Measurements from ENCODE around the gene MTERF4. TPM values are rescaled to one million over a fixed set of nuclear protein-coding genes. Genes with fewer than 3 reads are reported as not detected.

The MTERF4 gene
- total RNA-seq, 1 donor from 2014 or later: 50.2 TPM

DNA sequence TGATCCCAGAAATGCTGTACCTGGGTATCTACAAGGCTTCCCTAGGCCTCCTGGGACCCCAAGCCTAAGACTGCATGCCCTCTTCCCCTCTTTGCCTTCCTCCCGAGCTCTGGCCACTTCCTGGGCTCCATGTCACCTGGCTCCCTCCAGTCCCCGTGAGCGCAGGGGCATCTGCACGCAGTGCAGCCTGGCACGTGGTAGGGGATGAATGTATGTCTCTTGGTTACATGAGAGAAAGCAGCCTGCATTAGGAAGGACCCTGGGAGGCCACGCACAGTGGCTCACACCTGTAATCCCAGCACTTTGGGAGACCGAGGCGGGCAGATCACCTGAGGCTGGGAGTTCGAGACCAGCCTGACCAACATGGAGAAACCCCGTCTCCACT, 31.3 kb upstream of the MTERF4 start:
- no peak overlapping the region for H3K27ac ChIP-seq
- no peak overlapping the region for H3K4me3 ChIP-seq
- no peaks in the 10 kb centered on the region for H3K27me3 ChIP-seq
- H3K36me3 ChIP-seq: no peaks in the 10 kb centered on the region
- intact Hi-C loops (cut with DNase I): no loop called here
- DNase-seq (ENCODE audit: low spot score in 2 of 2): no peak
- no peaks in the 10 kb centered on the region for H3K9me3 ChIP-seq
- no peaks in the 10 kb centered on the region for H3K4me1 ChIP-seq
- TF ChIP-seq, protein P1, sequence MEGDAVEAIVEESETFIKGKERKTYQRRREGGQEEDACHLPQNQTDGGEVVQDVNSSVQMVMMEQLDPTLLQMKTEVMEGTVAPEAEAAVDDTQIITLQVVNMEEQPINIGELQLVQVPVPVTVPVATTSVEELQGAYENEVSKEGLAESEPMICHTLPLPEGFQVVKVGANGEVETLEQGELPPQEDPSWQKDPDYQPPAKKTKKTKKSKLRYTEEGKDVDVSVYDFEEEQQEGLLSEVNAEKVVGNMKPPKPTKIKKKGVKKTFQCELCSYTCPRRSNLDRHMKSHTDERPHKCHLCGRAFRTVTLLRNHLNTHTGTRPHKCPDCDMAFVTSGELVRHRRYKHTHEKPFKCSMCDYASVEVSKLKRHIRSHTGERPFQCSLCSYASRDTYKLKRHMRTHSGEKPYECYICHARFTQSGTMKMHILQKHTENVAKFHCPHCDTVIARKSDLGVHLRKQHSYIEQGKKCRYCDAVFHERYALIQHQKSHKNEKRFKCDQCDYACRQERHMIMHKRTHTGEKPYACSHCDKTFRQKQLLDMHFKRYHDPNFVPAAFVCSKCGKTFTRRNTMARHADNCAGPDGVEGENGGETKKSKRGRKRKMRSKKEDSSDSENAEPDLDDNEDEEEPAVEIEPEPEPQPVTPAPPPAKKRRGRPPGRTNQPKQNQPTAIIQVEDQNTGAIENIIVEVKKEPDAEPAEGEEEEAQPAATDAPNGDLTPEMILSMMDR (IDR thresholded peaks at IDR 0.05): no peak

DNA sequence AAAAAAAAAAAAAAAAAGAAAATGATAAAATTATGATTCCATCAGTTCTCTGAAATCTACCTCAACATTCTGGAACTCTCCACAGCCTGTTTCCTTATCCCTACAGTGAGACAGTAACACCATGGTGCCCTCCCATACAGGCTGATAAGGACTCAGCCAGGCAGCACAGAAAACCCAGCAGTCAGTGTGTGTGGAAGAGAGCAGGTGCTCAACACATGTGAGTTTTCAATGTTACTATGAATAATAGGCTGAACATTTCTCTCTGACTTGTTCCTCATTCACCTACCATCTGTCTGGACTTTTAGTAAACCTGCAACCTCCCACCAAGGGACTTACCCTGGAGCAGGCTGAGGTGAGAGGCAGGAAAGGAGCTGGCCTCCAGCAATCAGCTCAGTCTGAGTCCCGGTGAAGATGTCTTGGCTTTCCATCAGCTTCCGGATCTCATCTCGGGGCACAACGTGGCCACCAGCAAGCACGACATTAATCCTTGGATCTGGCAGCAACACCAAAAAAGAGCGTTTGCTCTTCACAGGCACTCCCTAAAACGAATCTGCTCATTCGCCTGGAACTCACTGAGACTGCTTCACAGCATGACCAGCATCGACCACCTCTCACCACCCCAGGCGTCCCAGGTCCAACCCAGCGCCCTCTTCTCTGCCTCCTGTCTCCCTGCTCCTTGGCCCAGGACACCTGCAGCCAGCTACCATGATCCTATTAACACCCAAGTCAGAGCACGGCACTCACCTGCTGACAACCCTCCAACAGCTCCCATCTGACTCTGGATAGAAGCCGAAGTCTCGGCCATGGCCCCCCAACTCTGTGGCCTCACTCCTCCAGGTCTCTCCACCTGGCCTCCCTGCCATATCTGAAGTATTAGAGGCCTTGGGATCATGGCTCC, 30.7 kb upstream of the MTERF4 start:
- no peak overlapping the region for H3K4me3 ChIP-seq
- no peak for DNase-seq (ENCODE audit: low spot score in 2 of 2)
- no peaks in the 10 kb centered on the region for H3K36me3 ChIP-seq
- no peaks in the 10 kb centered on the region for H3K4me1 ChIP-seq
- no peaks in the 10 kb centered on the region for H3K9me3 ChIP-seq
- no peaks in the 10 kb centered on the region for H3K27me3 ChIP-seq
- TF ChIP-seq, protein P1 (IDR thresholded peaks at IDR 0.05): no peak
- H3K27ac ChIP-seq: no peak overlapping the region
- intact Hi-C loops (cut with DNase I): no loop called here

DNA sequence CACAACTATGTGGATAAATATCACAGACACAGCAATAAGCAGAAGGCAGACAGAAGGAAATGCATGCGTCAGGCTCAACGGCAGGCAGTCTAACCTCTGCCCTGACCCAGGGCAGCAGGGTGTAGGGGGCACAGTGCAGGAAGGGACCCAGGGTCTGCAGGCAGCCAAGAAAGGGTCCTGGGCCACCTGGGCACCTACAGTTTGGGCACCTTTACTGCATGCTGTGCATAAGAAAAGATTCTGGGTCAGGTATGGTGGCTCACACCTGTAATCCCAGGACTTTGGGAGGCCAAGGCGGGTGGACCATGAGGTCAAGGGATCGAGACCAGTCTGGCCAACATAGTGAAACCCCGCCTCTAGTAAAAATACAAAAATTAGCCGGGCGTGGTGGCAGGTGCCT, 29.4 kb upstream of the MTERF4 start:
- no peak for DNase-seq (ENCODE audit: low spot score in 2 of 2)
- Histone ChIP-seq H3K27ac (no peak overlapping the region), H3K4me3 (no peak overlapping the region), H3K9me3 (no peaks in the 10 kb centered on the region), H3K4me1 (no peaks in the 10 kb centered on the region), H3K36me3 (no peaks in the 10 kb centered on the region), H3K27me3 (no peaks in the 10 kb centered on the region)
- intact Hi-C loops (cut with DNase I): no loop called here
- TF ChIP-seq, protein P1 (IDR thresholded peaks at IDR 0.05): no peak

DNA sequence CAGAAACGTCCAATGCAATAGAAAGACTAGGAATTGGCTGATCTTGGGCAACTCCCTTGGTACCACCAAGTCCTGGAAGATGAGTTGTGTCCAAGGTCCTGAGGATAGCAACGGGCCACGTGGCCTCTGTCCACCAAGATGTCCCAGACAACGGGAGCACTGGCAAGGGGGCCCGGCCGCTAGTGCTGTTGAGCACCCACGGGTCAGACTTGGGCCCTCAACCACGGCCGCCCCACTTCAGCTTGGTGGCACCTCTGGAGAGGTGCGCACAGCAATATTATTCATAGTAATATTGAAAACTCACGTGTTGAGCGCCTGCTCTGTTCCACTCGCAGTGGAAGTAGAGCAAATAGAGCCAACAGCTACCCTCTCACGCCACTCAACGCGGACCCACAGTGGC, 28.2 kb upstream of the MTERF4 start:
- DNase-seq (ENCODE audit: low spot score in 2 of 2): no peak
- no peaks in the 10 kb centered on the region for H3K9me3 ChIP-seq
- H3K36me3 ChIP-seq: no peaks in the 10 kb centered on the region
- no peaks in the 10 kb centered on the region for H3K4me1 ChIP-seq
- H3K27me3 ChIP-seq: no peaks in the 10 kb centered on the region
- H3K4me3 ChIP-seq: no peak overlapping the region
- intact Hi-C loops (cut with DNase I): no loop called here
- no peak overlapping the region for H3K27ac ChIP-seq
- TF ChIP-seq, protein P1 (IDR thresholded peaks at IDR 0.05): no peak

DNA sequence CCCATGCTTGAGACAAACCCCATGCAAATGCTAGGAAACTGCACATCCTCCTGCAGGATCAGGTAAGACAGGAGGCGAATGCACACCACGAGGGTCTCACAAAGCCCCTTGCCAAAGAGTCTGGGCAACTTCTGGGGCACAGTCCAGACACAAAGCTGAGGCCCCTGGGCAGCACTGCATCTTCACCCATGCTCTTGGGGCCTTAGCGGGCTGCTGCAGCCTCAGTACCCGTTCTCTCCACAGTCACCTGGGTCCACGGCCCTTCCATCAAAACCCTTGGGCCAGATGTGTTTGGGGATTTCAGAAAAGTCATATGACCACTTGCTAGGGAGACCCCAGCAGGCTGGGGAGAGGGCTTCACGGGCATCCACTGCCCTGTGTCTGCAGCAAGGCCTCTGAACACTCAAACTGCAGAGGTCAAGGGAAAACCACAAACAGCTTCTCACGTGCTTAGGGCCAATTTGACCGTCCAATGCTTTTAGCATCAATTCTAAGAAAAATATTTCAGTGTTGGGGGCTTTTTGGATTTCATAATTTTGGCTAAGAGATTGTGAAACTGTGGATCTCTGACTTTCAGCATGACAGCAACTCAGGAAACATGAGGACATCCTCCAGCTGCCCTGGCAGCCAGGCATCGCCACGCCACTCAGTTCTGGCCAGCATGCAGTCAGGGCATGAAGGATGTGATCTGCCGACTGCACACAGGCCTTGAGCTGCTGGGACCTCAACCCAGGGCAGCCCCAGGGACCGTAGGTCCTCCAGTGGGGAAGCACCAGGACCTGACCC, 27.2 kb upstream of the MTERF4 start:
- Histone ChIP-seq H3K9me3 (no peaks in the 10 kb centered on the region), H3K27me3 (no peaks in the 10 kb centered on the region), H3K27ac (no peak overlapping the region), H3K36me3 (no peaks in the 10 kb centered on the region), H3K4me3 (no peak overlapping the region), H3K4me1 (no peaks in the 10 kb centered on the region)
- TF ChIP-seq, protein P1 (IDR thresholded peaks at IDR 0.05): no peak
- no peak for DNase-seq (ENCODE audit: low spot score in 2 of 2)
- intact Hi-C loops (cut with DNase I): no loop called here
